Measurements from ENCODE around the gene TRRAP. TPM values are rescaled to one million over a fixed set of nuclear protein-coding genes. Genes with fewer than 3 reads are reported as not detected.

Gene TRRAP
- total RNA-seq, 3 donors from 2014 or later: 24.6 to 39.0 (median 38.9) TPM

- intact Hi-C loops (cut with DNase I; ENCODE audit: low total_unique reads): loop anchor here (10.0 kb wide), 1 partner anchor 285 kb away; no protein-coding TSS in a partner anchor
- peak in 1 of 2 donors; percentile 17 for DNase-seq (ENCODE audit: low spot score in 2 of 2)
- Histone ChIP-seq H3K27ac (peak overlapping the region; percentile 71 to 79), H3K9me3 (peaks cover 0 to 9% of the 10 kb centered on the region in 2 donors), H3K4me3 (no peak overlapping the region), H3K27me3 (no peaks in the 10 kb centered on the region), H3K36me3 (peaks cover 10% of the 10 kb centered on the region), H3K4me1 (no peaks in the 10 kb centered on the region)
- TF ChIP-seq POLR2AphosphoS5 (IDR thresholded peaks at IDR 0.05) (no peak), CTCF (IDR thresholded peaks at IDR 0.05) (no peak), POLR2A (IDR thresholded peaks at IDR 0.05) (no peak)
These were observed 151.4 kb downstream of the TRRAP start for GRCh38 chr7:99029466-99030435.

GRCh38 chr7:99030457-99030856 lies 152.1 kb downstream of the TRRAP start:
- peak overlapping the region; percentile 71 to 79 for H3K27ac ChIP-seq
- no peak for DNase-seq (ENCODE audit: low spot score in 2 of 2)
- no peaks in the 10 kb centered on the region for H3K4me1 ChIP-seq
- peaks cover 12% of the 10 kb centered on the region for H3K36me3 ChIP-seq
- intact Hi-C loops (cut with DNase I; ENCODE audit: low total_unique reads): loop anchor here (10.0 kb wide), 1 partner anchor 284 kb away; no protein-coding TSS in a partner anchor
- H3K27me3 ChIP-seq: no peaks in the 10 kb centered on the region
- TF ChIP-seq POLR2AphosphoS5 (IDR thresholded peaks at IDR 0.05) (no peak), CTCF (IDR thresholded peaks at IDR 0.05) (no peak), POLR2A (IDR thresholded peaks at IDR 0.05) (no peak)
- H3K4me3 ChIP-seq: no peak overlapping the region
- H3K9me3 ChIP-seq: peaks cover 0 to 9% of the 10 kb centered on the region in 2 donors

GRCh38 chr7:99030951-99031350 lies 152.6 kb downstream of the TRRAP start:
- peaks cover 16% of the 10 kb centered on the region for H3K36me3 ChIP-seq
- DNase-seq (ENCODE audit: low spot score in 2 of 2): no peak
- intact Hi-C loops (cut with DNase I; ENCODE audit: low total_unique reads): loop anchor here (10.0 kb wide), 1 partner anchor 284 kb away; no protein-coding TSS in a partner anchor
- H3K4me3 ChIP-seq: no peak overlapping the region
- H3K27ac ChIP-seq: peak overlapping the region; percentile 71 to 79
- peaks cover 0 to 9% of the 10 kb centered on the region in 2 donors for H3K9me3 ChIP-seq
- no peaks in the 10 kb centered on the region for H3K4me1 ChIP-seq
- no peaks in the 10 kb centered on the region for H3K27me3 ChIP-seq
- TF ChIP-seq POLR2AphosphoS5 (IDR thresholded peaks at IDR 0.05): peak in 1 of 3 donors; percentile 27
- TF ChIP-seq CTCF (IDR thresholded peaks at IDR 0.05): no peak

- H3K27ac ChIP-seq: peak overlapping the region; percentile 71 to 77
- TF ChIP-seq POLR2AphosphoS5 (IDR thresholded peaks at IDR 0.05) (no peak), POLR2A (IDR thresholded peaks at IDR 0.05) (no peak), CTCF (IDR thresholded peaks at IDR 0.05) (no peak)
- H3K27me3 ChIP-seq: no peaks in the 10 kb centered on the region
- intact Hi-C loops (cut with DNase I; ENCODE audit: low total_unique reads): loop anchor here (10.0 kb wide), 1 partner anchor 283 kb away; no protein-coding TSS in a partner anchor
- no peaks in the 10 kb centered on the region for H3K4me1 ChIP-seq
- H3K9me3 ChIP-seq: peaks cover 0 to 9% of the 10 kb centered on the region in 2 donors
- DNase-seq (ENCODE audit: low spot score in 2 of 2): no peak
- peaks cover 16% of the 10 kb centered on the region for H3K36me3 ChIP-seq
- H3K4me3 ChIP-seq: no peak overlapping the region
These were observed 153.2 kb downstream of the TRRAP start for GRCh38 chr7:99031496-99031895.

- intact Hi-C loops (cut with DNase I; ENCODE audit: low total_unique reads): loop anchor here (10.0 kb wide), 1 partner anchor 282 kb away; no protein-coding TSS in a partner anchor
- Histone ChIP-seq H3K4me1 (no peaks in the 10 kb centered on the region), H3K4me3 (no peak overlapping the region), H3K27ac (peak overlapping the region; percentile 23 to 48), H3K36me3 (peaks cover 16% of the 10 kb centered on the region), H3K27me3 (no peaks in the 10 kb centered on the region), H3K9me3 (peaks cover 0 to 9% of the 10 kb centered on the region in 2 donors)
- DNase-seq (ENCODE audit: low spot score in 2 of 2): no peak
- no peak for TF ChIP-seq CTCF (IDR thresholded peaks at IDR 0.05)
- TF ChIP-seq POLR2AphosphoS5 (IDR thresholded peaks at IDR 0.05): no peak
- TF ChIP-seq POLR2A (IDR thresholded peaks at IDR 0.05): no peak
These were observed 154.6 kb downstream of the TRRAP start for GRCh38 chr7:99032928-99033327.
